Ishikawa (cell line): ENCODE results near the gene EIF2B2.

Experiments used
- CEBPB ChIP-seq: IDR thresholded peaks from 2 replicates; pipeline ENCODE4 v1.6.1; 2012
- CREB1 ChIP-seq: IDR thresholded peaks from 2 replicates; pipeline ENCODE4 v1.6.1; 2012; ENCODE audit warnings: low read depth
- EGR1 ChIP-seq: IDR thresholded peaks from 2 replicates; pipeline ENCODE4 v1.6.1; 2012
- EP300 ChIP-seq: IDR thresholded peaks from 2 replicates; pipeline ENCODE4 v1.6.1; 2012; ENCODE audit warnings: borderline replicate concordance
- RAD21 ChIP-seq: IDR thresholded peaks from 2 replicates; pipeline ENCODE4 v1.6.1; 2012; ENCODE audit warnings: low read depth
- TAF1 ChIP-seq: IDR thresholded peaks from 2 replicates; pipeline ENCODE4 v1.6.1; 2012; ENCODE audit warnings: low read depth, mild to moderate bottlenecking
- TCF12 ChIP-seq: IDR thresholded peaks from 2 replicates; pipeline ENCODE4 v1.6.1; 2012; ENCODE audit warnings: low read depth
- TEAD4 ChIP-seq: IDR thresholded peaks from 2 replicates; pipeline ENCODE4 v1.6.1; 2012
- USF1 ChIP-seq: IDR thresholded peaks from 2 replicates; pipeline ENCODE4 v1.6.1; 2012
- YY1 ChIP-seq: IDR thresholded peaks from 2 replicates; pipeline ENCODE4 v1.6.1; 2012; ENCODE audit warnings: low read depth
- ZBTB7A ChIP-seq: IDR thresholded peaks from 2 replicates; pipeline ENCODE4 v1.6.1; 2012; ENCODE audit warnings: low read depth
- TF ChIP-seq, protein P1 (sequence below): IDR thresholded peaks from 2 replicates; pipeline ENCODE4 v1.6.1; 2012
- TF ChIP-seq, protein P2 (sequence below): IDR thresholded peaks from 2 replicates; pipeline ENCODE4 v1.6.1; 2012; ENCODE audit warnings: low read depth, mild to moderate bottlenecking

DNA sequence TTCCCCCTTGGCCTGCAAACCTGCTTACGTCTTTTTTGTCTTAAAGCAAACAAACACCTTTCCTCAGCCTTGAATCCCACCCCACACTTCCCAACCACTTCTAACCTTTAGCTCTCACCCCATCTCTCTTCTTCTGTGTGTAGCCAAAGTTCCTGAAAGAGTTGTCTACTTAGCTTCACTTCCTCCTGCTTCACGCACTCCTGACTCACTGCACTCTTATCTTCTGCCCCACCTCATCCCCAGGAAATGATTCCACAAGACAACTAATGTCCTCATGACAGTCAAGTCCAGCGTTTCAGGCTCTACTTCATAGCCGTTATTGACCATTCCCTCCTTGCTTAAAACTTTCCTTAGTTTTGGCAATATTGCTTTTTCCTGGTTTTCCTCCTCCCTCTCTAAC, 22.4 kb downstream of the EIF2B2 start:
- TF ChIP-seq CREB1 (no peak), EP300 (no peak), USF1 (no peak), TAF1 (no peak), ZBTB7A (no peak), YY1 (no peak), RAD21 (no peak), CEBPB (no peak), TCF12 (no peak), EGR1 (no peak), TEAD4 (no peak)
- TF ChIP-seq, protein P1, sequence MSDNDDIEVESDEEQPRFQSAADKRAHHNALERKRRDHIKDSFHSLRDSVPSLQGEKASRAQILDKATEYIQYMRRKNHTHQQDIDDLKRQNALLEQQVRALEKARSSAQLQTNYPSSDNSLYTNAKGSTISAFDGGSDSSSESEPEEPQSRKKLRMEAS, result no peak
- TF ChIP-seq, protein P2, sequence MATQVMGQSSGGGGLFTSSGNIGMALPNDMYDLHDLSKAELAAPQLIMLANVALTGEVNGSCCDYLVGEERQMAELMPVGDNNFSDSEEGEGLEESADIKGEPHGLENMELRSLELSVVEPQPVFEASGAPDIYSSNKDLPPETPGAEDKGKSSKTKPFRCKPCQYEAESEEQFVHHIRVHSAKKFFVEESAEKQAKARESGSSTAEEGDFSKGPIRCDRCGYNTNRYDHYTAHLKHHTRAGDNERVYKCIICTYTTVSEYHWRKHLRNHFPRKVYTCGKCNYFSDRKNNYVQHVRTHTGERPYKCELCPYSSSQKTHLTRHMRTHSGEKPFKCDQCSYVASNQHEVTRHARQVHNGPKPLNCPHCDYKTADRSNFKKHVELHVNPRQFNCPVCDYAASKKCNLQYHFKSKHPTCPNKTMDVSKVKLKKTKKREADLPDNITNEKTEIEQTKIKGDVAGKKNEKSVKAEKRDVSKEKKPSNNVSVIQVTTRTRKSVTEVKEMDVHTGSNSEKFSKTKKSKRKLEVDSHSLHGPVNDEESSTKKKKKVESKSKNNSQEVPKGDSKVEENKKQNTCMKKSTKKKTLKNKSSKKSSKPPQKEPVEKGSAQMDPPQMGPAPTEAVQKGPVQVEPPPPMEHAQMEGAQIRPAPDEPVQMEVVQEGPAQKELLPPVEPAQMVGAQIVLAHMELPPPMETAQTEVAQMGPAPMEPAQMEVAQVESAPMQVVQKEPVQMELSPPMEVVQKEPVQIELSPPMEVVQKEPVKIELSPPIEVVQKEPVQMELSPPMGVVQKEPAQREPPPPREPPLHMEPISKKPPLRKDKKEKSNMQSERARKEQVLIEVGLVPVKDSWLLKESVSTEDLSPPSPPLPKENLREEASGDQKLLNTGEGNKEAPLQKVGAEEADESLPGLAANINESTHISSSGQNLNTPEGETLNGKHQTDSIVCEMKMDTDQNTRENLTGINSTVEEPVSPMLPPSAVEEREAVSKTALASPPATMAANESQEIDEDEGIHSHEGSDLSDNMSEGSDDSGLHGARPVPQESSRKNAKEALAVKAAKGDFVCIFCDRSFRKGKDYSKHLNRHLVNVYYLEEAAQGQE, result no peak
